ENCODE measurements around the gene PRICKLE2.

The PRICKLE2 gene

GRCh38 chr3:64125561-64125960 lies 99.7 kb downstream of the PRICKLE2 start:
- DNase-seq, result no peak

DNA sequence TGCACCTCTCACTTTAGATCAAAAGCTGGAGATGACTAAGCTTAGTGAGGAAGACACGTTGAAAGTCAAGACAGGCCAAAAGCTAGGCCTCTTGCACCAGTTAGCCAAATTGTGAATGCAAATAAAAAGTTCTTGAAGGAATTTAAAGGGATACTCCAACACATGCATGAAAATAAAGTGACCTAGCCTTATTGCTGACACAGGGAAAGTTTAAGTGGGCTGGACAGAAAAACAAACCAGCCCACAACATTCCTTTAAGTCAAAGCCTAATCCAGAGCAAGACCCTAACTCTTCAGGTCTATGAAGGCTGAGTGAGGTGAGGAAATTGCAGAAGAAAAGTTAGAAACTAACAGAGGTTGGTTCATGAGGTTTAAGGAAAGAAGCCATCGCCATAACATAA lies 101.3 kb downstream of the PRICKLE2 start:
- DNase-seq, result no peak

DNA sequence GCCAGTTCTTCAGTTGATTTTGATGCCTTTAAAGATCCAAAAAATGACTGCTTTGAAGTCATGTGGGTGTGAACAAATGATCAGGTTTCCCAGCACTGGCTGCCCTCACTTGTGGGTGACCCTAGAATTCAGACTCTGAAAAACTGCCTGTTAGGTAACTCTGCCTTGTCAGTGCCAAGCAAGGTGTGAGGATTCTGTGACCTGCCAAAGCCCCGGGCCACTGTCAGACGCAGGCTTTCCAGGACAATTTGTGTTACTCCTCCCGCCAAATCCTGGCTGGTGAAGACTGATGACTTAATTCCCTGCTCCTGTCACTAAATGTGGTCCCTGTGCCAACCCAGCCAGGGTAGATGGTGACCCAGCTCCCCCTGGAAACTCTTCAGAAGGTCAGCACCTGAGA lies 102.8 kb downstream of the PRICKLE2 start:
- DNase-seq, result no peak

DNA sequence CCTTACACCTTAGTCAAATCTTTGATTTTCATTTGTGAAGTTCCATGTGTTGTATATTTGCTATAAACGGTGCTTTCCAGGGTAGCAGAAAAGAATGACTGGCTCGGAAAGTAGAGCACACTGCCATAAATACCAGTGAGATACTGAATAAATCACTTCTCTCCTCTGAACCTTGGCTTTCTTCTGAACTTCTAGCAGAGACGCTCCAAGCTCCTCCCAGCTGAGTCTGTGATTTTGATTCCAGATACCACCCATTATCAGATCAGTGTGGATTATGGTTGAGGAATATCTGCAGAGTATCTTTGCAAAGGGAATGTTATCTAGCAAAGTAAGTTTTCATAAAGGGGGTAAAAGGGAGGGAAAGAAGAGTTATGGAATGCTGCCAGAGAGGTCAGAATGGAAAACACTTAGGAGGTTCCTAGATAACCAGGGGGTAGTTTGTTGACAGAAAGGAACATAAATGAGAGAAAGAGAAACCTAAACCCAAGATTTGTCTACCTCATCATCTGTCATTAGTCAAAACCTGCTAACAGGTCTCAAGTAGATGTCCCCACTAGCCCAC lies 103.4 kb downstream of the PRICKLE2 start:
- DNase-seq, result no peak

DNA sequence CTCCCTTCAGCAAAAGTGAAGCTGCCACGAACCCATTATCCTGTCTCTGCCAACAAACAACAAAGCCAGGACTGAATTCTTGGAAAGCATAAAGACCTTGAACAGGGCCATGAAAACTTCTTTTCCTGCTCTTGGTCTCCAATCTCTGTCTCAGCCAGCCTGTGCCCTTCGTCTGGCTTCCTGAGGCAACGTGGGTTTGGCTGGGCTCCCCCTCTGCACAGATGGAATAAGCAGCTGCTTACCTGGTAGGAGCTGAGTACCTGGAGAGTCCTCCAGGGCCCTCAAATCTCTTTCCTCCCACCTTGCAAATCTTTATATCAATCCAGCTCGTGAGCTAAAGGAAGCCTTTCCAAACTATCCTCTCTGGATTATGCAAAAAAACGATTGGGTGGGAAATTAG lies 104.4 kb downstream of the PRICKLE2 start:
- DNase-seq, result no peak

- DNase-seq, result no peak
Observed at GRCh38 chr3:64117483-64117882, 107.8 kb downstream of the PRICKLE2 start.

DNA sequence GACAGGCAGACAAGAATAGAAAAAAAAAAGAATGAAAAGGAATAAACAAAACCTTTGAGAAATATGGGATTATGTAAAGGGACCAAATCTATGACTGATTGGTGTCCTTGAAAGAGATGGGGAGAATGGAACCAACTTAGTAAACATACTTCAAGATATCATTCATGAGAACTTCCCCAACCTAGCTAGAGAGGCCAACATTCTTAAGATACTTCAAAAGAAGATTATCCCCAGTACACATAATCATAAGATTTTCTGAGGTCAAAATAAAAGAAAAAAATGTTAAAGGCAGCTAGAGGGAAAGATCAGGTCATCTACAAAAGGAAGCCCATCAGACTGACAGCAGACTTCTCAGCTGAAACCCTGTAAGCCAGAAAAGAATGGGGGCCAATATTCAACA lies 110.6 kb downstream of the PRICKLE2 start:
- DNase-seq, result no peak

DNA sequence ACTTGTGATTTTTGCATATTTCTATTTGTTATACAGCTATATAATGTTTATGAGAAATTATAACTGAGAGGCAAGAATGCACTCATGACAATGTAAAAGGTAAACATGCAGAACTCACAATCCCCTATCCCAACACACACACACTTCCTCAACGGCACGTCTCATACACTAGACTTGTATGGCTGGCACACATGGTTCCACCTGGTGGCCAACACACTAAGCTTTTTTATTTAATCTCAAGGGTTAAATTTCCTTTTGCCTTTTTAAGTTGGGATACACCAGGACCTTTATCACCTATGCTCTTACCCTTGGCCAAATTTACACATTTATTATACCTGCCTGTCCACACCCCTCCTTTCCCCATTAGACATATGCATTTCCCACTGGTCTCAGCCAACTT lies 113.4 kb downstream of the PRICKLE2 start:
- no peak for DNase-seq

DNA sequence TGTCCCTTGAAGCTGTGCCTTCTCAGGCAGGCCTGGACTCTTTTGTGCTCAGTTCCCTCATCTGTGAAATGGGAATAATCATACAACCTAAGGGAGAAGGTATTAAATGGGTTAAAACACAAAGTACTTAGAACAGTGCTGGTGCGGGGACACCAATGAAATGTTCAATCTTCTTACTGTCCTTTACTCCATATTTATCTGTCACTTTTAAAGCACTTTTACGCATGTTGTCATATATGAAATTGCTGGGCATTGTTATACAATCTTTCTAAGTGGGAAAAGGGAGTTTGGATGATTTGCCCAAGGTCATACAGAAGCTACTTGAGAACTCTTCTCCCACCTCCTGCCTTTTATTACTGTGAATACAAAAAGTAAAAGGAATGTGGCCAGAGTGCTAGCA lies 114.2 kb downstream of the PRICKLE2 start:
- DNase-seq, result no peak

- no peak for DNase-seq
Observed at GRCh38 chr3:64110071-64110470, 115.2 kb downstream of the PRICKLE2 start.

GRCh38 chr3:64109438-64109837 lies 115.8 kb downstream of the PRICKLE2 start:
- DNase-seq, result no peak

- no peak for DNase-seq
Observed at GRCh38 chr3:64108784-64109317, 116.4 kb downstream of the PRICKLE2 start.

- no peak for DNase-seq
Observed at GRCh38 chr3:64108231-64108630, 117.0 kb downstream of the PRICKLE2 start.

GRCh38 chr3:64107190-64107589 lies 118.1 kb downstream of the PRICKLE2 start:
- no peak for DNase-seq

- DNase-seq, result no peak
Observed at GRCh38 chr3:64105816-64106215, 119.5 kb downstream of the PRICKLE2 start.

DNA sequence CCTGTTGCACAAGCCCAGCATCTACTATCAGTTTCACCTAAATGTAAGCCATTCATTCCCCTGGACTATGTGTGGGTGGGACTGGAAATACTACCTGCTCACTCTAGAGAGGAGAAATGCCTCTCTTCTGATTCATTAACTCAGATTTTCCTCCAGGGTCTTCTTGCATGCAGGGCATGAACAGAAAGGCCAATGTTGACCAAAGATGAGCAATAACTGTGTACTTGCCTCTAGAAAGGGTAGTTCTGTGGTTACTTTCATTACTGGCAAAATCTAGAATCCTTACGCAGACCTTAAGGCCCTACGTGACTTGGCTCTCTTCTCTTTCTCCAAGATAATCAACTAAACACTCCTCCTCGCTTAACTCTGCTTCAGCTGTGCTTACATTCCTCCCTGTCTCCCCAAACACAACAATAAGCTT lies 120.6 kb downstream of the PRICKLE2 start:
- no peak for DNase-seq

DNA sequence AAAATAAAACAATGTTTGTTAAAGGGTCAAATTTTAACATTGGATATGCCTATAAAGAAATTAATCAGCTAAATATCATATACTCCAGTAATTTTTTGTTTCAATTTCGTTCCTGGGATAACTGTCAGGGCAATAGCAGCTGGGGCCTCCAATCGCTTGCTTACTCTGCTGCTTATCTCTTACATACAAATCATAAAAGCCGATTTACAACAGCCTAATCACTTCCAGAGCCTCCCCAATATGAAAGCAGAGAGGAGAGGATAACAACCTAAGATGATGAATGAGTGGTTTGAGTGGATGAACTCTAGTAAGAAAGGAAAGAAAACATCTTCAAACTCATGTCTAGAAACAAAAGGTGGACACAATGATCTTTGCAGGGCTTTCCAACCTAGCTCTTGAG lies 121.3 kb downstream of the PRICKLE2 start:
- DNase-seq, result no peak

DNA sequence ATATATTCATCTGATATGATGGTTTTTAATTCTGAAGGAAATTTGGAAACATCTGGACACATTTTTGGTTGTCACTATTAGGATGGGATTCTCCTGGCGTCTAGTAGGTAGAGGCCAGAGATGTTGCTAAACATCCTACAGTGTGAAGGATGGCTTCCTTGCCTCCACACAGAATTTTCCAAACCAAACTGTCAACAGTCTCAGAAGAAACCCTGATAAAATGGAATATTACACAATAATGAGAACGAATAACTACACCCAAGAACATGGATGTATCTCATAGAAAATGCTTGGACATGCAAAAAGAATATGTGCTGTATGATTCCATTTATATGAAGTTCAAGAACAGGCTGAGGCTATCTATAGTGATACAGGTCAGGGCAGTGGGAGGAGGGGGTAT lies 122.1 kb downstream of the PRICKLE2 start:
- DNase-seq, result no peak

GRCh38 chr3:64102147-64102546 lies 123.1 kb downstream of the PRICKLE2 start:
- no peak for DNase-seq

GRCh38 chr3:64099316-64099715 lies 126.0 kb downstream of the PRICKLE2 start:
- no peak for DNase-seq

GRCh38 chr3:64098670-64099069 lies 126.6 kb downstream of the PRICKLE2 start:
- DNase-seq, result no peak

GRCh38 chr3:64097920-64098319 lies 127.3 kb downstream of the PRICKLE2 start:
- no peak for DNase-seq

- DNase-seq, result no peak
Observed at GRCh38 chr3:64095802-64096201, 129.5 kb downstream of the PRICKLE2 start.

DNA sequence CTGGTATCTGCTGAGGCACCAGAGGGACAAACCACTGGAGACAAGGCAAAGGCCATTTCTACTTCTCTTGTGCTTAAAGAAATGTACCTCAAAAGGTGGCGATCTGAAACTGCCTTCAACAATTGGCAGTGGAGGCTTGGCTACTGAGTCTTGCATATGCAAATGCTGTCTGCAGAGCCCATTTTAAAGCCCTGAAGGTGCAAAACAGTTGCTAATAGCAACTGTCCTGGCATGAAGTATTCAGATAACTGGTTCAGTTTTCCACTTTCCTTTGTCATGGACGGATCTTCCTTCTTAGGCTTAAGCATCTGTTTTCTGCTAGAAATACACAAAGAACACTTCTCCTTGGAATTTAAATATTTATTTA lies 130.6 kb downstream of the PRICKLE2 start:
- no peak for DNase-seq
